Right lobe of liver (tissue), 6 donors: ENCODE data around the gene BRINP3. TPM values are rescaled to one million over a fixed set of nuclear protein-coding genes. Genes with fewer than 3 reads are reported as not detected.
A peak's percentile ranks its signal among the peaks of the same experiment; 100 is the strongest.

Experiments
- ATAC-seq, 4 donors: fragments of 200-7000 bp; cut with Tn5 transposase; one replicate each; pipeline ENCODE4 v1.9.1; 2020; ENCODE audit warnings: mild to moderate bottlenecking in 4 of 4, moderate library complexity in 4 of 4
- DNase-seq, 3 donors: peaks; one replicate each; pipeline ENCODE4 v3.0.0-alpha.2; 2020
- H3K27ac ChIP-seq, 3 donors: fragments of 200-600 bp; one replicate each; pipeline ENCODE4 v1.8.0; 2022
- H3K27me3 ChIP-seq, 2 donors: fragments of 200-600 bp; one replicate each; pipeline ENCODE4 v1.8.0; 2022
- H3K36me3 ChIP-seq, 4 donors: fragments of 200-600 bp; sonication (generic) in 1 of 4; one replicate each; pipeline versions ENCODE4 v1.5.1 to v1.8.0; 2017 to 2022; ENCODE audit warnings: control low read depth in 1 of 4
- H3K4me1 ChIP-seq, 4 donors: fragments of 200-600 bp; sonication (generic) in 1 of 4; one replicate each; pipeline versions ENCODE4 v1.5.1 to v1.8.0; 2017 to 2022; ENCODE audit warnings: control low read depth in 1 of 4
- H3K4me3 ChIP-seq, 3 donors: fragments of 200-600 bp; one replicate each; pipeline ENCODE4 v1.8.0; 2022
- H3K9me3 ChIP-seq, 4 donors: fragments of 200-600 bp; sonication (generic) in 1 of 4; one replicate each; pipeline versions ENCODE4 v1.5.1 to v1.8.0; 2017 to 2022; ENCODE audit warnings: control low read depth in 1 of 4
- POLR2A ChIP-seq: fragments of 450-650 bp; IDR thresholded peaks from one replicate; pipeline ENCODE4 v1.6.1; 2017; ENCODE audit warnings: antibody characterized with exemption, mild to moderate bottlenecking
- WGBS: methylation state at CpG from one replicate; pipeline ENCODE4 v1.1.6; 2018; ENCODE audit warnings: low coverage, low lambda C conversion rate; ENCODE audit not compliant: insufficient coverage; ENCODE audit errors: missing lambda C conversion rate; 5-methylcytosine and 5-hydroxymethylcytosine counted together
- intact Hi-C, 2 donors: fragments of 100-400 bp; cut with DNase I; formaldehyde crosslinking; loops; one replicate each; pipeline versions ENCODE4 v1.11.2 to v1.14.1; 2022
- total RNA-seq, 6 experiments: library from RNA; depleted of rRNA in 2 of 6; stranded (reverse); fragments of >200 nt in 2 of 6; fragmentation: NEBNext Ultra II Directional in 3 of 6; extraction: Animal tissue kit (Norgen Biotek cat#: 25700) in 3 of 6; gene quantifications; one replicate each; pipeline versions ENCODE4 v1.1.0 to v1.2.4, GENCODE V29; 2016 to 2023
- TF ChIP-seq, protein P1 (sequence below), 4 donors: fragments of 200-600 bp in 3 of 4; fragments of 450-650 bp in 1 of 4; IDR thresholded peaks; one replicate each; pipeline versions ENCODE4 v1.5.1 to v1.8.0; 2016 to 2022; ENCODE audit warnings: antibody characterized with exemption in 4 of 4, mild to moderate bottlenecking in 2 of 4
- donor health status: DM: no; HTN: yes; CAD: no.
- donor health status: DM: no; HTN: no; CAD: no.
- donor health status: DM: no; HTN: no; CAD: no.
- donor health status: DM: no; HTN: yes; CAD: no.
- donor health status: DM: no; HTN: yes; CAD: no.

The BRINP3 gene
- total RNA-seq, 6 experiments from 2014 or later: not detected

DNA sequence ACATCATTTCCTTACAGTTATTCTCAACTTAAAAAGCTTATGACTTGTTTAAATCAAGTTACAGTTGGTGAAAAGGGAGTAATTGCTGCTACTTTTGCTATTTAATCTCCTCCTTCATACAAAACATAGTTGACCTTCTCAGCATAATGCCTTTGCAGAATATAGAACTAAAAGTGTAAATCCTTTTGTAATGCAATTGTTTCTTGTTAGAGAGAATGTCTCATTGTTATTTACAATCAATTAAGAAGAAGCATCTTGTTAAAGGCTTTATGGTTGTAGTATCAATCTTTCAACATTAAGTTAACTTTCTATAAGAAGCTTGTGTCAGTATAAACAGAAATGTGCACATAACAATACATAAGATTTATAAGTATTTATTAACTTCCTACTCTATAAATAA lies 360.7 kb downstream of the BRINP3 start:
- no peaks in the 10 kb centered on the region for H3K9me3 ChIP-seq
- no peaks in the 10 kb centered on the region for H3K27me3 ChIP-seq
- H3K4me1 ChIP-seq: no peaks in the 10 kb centered on the region
- no peak overlapping the region for H3K4me3 ChIP-seq
- TF ChIP-seq, protein P1, sequence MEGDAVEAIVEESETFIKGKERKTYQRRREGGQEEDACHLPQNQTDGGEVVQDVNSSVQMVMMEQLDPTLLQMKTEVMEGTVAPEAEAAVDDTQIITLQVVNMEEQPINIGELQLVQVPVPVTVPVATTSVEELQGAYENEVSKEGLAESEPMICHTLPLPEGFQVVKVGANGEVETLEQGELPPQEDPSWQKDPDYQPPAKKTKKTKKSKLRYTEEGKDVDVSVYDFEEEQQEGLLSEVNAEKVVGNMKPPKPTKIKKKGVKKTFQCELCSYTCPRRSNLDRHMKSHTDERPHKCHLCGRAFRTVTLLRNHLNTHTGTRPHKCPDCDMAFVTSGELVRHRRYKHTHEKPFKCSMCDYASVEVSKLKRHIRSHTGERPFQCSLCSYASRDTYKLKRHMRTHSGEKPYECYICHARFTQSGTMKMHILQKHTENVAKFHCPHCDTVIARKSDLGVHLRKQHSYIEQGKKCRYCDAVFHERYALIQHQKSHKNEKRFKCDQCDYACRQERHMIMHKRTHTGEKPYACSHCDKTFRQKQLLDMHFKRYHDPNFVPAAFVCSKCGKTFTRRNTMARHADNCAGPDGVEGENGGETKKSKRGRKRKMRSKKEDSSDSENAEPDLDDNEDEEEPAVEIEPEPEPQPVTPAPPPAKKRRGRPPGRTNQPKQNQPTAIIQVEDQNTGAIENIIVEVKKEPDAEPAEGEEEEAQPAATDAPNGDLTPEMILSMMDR (IDR thresholded peaks at IDR 0.05): no peak
- TF ChIP-seq POLR2A: no peak
- DNase-seq: no peak
- no peak for ATAC-seq
- no peaks in the 10 kb centered on the region for H3K36me3 ChIP-seq
- no peak overlapping the region for H3K27ac ChIP-seq
- intact Hi-C loops: no loop called here

DNA sequence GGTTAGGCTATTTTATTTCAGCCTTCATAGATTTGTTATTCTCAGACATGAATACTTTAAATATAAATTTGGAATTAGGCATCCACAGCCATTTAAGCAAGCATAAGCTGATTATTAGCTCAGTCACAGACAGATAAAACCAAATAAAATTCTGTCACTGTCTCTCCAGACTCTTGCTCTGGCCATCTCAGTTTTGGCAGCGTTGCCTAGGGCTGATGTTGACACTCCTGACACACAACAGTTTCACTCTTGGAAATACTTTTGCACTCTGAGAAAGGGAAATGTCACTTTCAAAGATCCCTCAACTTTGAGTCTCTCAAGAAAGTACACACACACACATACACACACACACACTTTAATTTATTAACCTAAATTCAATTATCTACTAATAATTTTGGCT lies 372.7 kb downstream of the BRINP3 start:
- Histone ChIP-seq H3K9me3 (no peaks in the 10 kb centered on the region), H3K4me1 (no peaks in the 10 kb centered on the region), H3K27ac (no peak overlapping the region), H3K27me3 (no peaks in the 10 kb centered on the region), H3K4me3 (no peak overlapping the region), H3K36me3 (no peaks in the 10 kb centered on the region)
- intact Hi-C loops: no loop called here
- ATAC-seq (peak in 1 of 4 donors; percentile 22), DNase-seq (no peak)
- 20% methylated on average over 1 of the region's 1 CpG for WGBS
- TF ChIP-seq POLR2A: no peak
- TF ChIP-seq, protein P1 (IDR thresholded peaks at IDR 0.05): no peak

DNA sequence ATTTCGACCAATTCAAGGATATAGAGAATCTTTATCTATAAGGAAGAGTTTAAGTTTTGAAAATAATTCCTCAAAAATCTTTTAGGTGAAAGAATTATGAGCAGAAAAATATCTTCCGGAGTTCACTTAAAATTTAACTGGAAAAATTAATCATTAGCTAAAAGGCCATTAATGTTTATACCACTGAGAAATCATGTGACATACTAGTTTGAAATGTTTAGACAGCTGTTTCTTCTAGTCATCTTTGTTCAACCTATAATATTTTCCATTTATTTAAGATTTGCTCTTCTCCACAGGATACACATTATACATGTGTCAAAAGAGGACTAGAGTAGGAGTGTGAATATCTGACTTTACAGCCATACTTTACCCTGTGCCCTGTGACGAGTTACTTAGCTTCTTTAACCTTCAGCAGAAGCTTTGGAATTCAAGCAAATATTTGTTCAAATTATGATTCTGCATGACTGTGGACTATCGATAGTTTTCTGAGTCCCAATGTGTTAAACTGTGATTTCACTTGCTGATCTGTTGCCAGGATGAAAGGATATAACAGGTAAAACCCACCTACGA lies 374.8 kb downstream of the BRINP3 start:
- 32% methylated on average over 5 of the region's 5 CpGs for WGBS
- Histone ChIP-seq H3K27me3 (no peaks in the 10 kb centered on the region), H3K4me3 (no peak overlapping the region), H3K9me3 (no peaks in the 10 kb centered on the region), H3K27ac (no peak overlapping the region), H3K4me1 (no peaks in the 10 kb centered on the region), H3K36me3 (no peaks in the 10 kb centered on the region)
- ATAC-seq: no peak
- TF ChIP-seq POLR2A: no peak
- TF ChIP-seq, protein P1 (IDR thresholded peaks at IDR 0.05): no peak
- no peak for DNase-seq
- intact Hi-C loops: no loop called here

DNA sequence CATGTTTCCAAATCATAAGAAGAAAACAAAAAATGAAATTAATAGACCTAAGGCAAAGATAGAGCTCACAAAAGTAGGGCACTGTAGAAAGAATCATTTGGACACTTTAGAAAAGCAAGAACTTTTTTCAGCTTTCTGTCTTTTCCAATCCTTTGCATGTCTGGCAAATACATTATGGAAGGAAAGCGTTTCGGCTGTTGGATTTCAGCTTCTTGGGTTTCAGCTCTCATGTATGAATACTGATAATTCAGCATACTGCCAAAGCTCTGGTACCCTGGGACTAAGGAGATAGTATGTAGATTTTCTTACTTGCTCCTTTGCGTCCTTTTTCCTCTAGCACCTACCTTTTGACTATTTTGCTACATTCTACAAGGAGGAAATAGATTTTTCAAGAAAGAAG lies 375.9 kb downstream of the BRINP3 start:
- 77% methylated on average over 3 of the region's 3 CpGs for WGBS
- TF ChIP-seq, protein P1 (IDR thresholded peaks at IDR 0.05): no peak
- TF ChIP-seq POLR2A: no peak
- Histone ChIP-seq H3K27ac (no peak overlapping the region), H3K36me3 (no peaks in the 10 kb centered on the region), H3K9me3 (no peaks in the 10 kb centered on the region), H3K27me3 (no peaks in the 10 kb centered on the region), H3K4me1 (no peaks in the 10 kb centered on the region), H3K4me3 (no peak overlapping the region)
- DNase-seq (no peak), ATAC-seq (no peak)
- intact Hi-C loops: no loop called here

DNA sequence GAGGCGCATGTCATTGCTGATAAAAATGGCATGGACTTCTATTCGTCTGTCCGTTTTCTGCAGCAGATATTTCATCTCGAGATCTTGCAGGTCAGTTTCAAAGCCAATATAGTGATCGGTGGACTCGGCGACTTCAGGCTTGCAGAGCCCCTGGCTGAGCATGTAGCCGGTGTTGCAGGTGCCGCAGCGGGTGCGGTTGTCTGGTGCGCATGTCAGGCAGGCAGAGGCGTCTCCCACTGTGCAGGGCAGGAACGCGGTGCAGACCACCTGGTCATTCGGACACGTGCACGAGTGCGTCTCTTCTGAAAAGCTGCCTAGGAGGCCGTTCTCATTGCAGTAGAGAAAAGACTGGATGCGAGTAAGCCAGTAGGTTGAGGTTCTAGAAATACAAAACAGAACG lies 378.9 kb downstream of the BRINP3 start:
- no peaks in the 10 kb centered on the region for H3K27me3 ChIP-seq
- no peak for ATAC-seq
- no peak overlapping the region for H3K4me3 ChIP-seq
- no peaks in the 10 kb centered on the region for H3K9me3 ChIP-seq
- no peaks in the 10 kb centered on the region for H3K36me3 ChIP-seq
- no peak for DNase-seq
- no peak overlapping the region for H3K27ac ChIP-seq
- no peak for TF ChIP-seq POLR2A
- TF ChIP-seq, protein P1 (IDR thresholded peaks at IDR 0.05): no peak
- intact Hi-C loops: no loop called here
- H3K4me1 ChIP-seq: no peaks in the 10 kb centered on the region
- WGBS: 64% methylated on average over 16 of the region's 22 CpGs
